ENCODE results near the gene AGMO.

DNA sequence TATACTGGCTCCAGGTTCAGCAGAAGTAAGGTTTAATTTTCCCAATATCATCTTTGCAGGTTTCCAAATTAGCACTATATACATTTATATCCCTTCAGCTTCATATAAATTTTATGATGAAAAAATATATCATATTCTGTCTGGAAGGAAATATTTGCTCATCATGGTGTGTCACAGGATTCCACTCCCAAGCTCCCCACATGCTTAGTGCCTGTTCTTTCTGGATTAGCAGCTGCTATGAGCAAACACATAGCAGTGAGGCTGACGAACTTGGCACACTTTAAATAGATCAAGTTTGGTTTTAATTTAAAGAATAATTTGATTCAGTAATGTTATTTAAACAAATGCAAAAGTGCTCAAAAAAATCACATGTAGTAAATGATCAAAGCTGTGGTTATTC, 251.9 kb downstream of the AGMO start:
- TF ChIP-seq EZH2phosphoT487 (IDR thresholded peaks at IDR 0.05; ENCODE audit: borderline replicate concordance) = no peak
- TF ChIP-seq, protein P1, sequence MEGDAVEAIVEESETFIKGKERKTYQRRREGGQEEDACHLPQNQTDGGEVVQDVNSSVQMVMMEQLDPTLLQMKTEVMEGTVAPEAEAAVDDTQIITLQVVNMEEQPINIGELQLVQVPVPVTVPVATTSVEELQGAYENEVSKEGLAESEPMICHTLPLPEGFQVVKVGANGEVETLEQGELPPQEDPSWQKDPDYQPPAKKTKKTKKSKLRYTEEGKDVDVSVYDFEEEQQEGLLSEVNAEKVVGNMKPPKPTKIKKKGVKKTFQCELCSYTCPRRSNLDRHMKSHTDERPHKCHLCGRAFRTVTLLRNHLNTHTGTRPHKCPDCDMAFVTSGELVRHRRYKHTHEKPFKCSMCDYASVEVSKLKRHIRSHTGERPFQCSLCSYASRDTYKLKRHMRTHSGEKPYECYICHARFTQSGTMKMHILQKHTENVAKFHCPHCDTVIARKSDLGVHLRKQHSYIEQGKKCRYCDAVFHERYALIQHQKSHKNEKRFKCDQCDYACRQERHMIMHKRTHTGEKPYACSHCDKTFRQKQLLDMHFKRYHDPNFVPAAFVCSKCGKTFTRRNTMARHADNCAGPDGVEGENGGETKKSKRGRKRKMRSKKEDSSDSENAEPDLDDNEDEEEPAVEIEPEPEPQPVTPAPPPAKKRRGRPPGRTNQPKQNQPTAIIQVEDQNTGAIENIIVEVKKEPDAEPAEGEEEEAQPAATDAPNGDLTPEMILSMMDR (conservative IDR thresholded peaks at IDR 0.05; ENCODE audit: low read length) = no peak

All from Loucy (cell line).